ENCODE data around the gene CCDC60.

DNA sequence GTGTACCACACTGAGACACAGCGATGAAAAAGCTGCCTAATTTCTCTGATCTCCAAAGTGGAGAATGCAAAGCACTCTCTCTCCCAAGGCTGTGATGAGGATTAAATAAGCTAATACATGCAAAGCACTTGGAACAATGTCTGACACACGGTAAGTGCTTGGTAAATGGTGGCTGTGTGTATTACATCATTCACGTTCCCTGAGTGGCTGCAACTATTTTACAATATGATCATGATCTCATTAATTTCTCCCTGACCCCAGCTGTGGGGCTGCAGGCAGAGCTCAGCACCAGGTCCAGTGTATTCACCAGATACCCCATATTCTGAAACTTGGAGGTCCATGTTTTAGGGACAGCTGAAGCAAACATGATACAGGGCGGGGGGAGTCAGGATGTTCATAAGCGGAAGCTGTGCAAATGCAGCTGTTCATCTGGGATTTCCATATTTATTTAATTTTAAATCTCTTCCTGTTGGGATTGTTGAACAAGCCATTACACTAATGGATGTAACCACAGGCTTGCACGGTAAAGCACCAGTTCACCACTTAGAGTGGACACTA lies 106.4 kb downstream of the CCDC60 start:
- TF ChIP-seq ISL1 (CRISPR knock-in tag; IDR thresholded peaks at IDR 0.05) (no peak), BACH2 (CRISPR knock-in tag; IDR thresholded peaks at IDR 0.05; ENCODE audit: borderline replicate concordance) (no peak), SNAI2 (CRISPR knock-in tag; IDR thresholded peaks at IDR 0.05) (no peak), ESRRG (CRISPR knock-in tag; IDR thresholded peaks at IDR 0.05) (no peak)
- TF ChIP-seq, protein P1, sequence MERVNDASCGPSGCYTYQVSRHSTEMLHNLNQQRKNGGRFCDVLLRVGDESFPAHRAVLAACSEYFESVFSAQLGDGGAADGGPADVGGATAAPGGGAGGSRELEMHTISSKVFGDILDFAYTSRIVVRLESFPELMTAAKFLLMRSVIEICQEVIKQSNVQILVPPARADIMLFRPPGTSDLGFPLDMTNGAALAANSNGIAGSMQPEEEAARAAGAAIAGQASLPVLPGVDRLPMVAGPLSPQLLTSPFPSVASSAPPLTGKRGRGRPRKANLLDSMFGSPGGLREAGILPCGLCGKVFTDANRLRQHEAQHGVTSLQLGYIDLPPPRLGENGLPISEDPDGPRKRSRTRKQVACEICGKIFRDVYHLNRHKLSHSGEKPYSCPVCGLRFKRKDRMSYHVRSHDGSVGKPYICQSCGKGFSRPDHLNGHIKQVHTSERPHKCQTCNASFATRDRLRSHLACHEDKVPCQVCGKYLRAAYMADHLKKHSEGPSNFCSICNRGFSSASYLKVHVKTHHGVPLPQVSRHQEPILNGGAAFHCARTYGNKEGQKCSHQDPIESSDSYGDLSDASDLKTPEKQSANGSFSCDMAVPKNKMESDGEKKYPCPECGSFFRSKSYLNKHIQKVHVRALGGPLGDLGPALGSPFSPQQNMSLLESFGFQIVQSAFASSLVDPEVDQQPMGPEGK (CRISPR knock-in tag; IDR thresholded peaks at IDR 0.05; ENCODE audit: borderline replicate concordance) = no peak
- TF ChIP-seq, protein P2, sequence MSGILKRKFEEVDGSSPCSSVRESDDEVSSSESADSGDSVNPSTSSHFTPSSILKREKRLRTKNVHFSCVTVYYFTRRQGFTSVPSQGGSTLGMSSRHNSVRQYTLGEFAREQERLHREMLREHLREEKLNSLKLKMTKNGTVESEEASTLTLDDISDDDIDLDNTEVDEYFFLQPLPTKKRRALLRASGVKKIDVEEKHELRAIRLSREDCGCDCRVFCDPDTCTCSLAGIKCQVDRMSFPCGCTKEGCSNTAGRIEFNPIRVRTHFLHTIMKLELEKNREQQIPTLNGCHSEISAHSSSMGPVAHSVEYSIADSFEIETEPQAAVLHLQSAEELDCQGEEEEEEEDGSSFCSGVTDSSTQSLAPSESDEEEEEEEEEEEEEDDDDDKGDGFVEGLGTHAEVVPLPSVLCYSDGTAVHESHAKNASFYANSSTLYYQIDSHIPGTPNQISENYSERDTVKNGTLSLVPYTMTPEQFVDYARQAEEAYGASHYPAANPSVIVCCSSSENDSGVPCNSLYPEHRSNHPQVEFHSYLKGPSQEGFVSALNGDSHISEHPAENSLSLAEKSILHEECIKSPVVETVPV (CRISPR knock-in tag; IDR thresholded peaks at IDR 0.05) = no peak
- TF ChIP-seq, protein P3, sequence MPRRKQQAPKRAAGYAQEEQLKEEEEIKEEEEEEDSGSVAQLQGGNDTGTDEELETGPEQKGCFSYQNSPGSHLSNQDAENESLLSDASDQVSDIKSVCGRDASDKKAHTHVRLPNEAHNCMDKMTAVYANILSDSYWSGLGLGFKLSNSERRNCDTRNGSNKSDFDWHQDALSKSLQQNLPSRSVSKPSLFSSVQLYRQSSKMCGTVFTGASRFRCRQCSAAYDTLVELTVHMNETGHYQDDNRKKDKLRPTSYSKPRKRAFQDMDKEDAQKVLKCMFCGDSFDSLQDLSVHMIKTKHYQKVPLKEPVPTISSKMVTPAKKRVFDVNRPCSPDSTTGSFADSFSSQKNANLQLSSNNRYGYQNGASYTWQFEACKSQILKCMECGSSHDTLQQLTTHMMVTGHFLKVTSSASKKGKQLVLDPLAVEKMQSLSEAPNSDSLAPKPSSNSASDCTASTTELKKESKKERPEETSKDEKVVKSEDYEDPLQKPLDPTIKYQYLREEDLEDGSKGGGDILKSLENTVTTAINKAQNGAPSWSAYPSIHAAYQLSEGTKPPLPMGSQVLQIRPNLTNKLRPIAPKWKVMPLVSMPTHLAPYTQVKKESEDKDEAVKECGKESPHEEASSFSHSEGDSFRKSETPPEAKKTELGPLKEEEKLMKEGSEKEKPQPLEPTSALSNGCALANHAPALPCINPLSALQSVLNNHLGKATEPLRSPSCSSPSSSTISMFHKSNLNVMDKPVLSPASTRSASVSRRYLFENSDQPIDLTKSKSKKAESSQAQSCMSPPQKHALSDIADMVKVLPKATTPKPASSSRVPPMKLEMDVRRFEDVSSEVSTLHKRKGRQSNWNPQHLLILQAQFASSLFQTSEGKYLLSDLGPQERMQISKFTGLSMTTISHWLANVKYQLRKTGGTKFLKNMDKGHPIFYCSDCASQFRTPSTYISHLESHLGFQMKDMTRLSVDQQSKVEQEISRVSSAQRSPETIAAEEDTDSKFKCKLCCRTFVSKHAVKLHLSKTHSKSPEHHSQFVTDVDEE (CRISPR knock-in tag; IDR thresholded peaks at IDR 0.05) = no peak

All from SK-N-SH treated with all-trans-retinoic acid at 6 μM for 48 hours (cell line).